HG03520 (cell line): ENCODE results near the gene SEPTIN10.

Source experiments
- ATAC-seq: cut with Tn5 transposase; IDR thresholded peaks from one replicate; pipeline ENCODE4 v1.9.1; 2021; ENCODE audit warnings: mild to moderate bottlenecking, moderate library complexity; ENCODE audit not compliant: unreplicated experiment

The SEPTIN10 gene

GRCh38 chr2:109526442-109526970, 87.3 kb downstream of the SEPTIN10 start:
- no peak for ATAC-seq

GRCh38 chr2:109525836-109526235, 87.9 kb downstream of the SEPTIN10 start:
- ATAC-seq: no peak

DNA sequence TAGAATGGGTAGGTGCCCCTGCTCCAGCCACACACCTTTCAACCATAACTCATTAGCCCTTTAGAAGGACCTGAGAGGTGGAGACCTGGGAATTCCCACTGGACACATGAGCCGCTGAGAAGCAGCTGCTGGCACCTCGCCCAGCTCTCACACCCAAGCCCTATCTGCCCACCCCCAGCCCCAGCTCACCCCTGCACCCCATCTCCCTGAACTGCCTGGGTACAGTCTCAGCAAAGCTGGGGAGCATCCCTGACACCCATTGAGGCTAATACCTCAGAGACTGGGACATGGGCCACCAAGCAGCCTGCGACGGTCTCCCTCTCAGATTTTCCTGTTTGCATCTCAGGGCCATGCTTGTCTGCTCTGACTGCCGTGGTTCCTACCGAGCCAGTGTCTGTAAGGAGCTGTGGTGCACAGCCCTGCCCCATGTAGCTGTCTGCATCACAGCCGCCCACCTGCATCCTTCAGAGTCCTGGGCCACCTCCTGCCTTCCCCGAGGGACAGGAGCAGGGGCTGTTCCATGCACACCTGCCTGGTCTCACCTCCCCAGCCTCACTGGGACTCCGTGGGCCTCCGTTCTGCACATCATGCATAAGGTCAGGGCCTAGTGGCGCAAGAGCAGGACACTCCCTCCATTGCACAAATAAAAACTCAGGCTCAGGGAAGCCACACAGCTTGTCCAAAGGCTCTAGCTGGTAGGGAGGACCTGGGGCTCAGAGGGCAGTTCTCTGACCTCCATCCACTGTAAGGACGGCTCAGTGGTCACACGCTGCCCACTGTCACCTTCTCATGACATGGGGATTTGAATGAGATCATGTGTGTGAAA, 90.0 kb downstream of the SEPTIN10 start:
- ATAC-seq: no peak

- ATAC-seq: no peak
Measured at GRCh38 chr2:109523121-109523520, 90.6 kb downstream of the SEPTIN10 start.

GRCh38 chr2:109522063-109522374, 91.7 kb downstream of the SEPTIN10 start:
- no peak for ATAC-seq

- no peak for ATAC-seq
Measured at GRCh38 chr2:109521233-109522062, 92.3 kb downstream of the SEPTIN10 start.

DNA sequence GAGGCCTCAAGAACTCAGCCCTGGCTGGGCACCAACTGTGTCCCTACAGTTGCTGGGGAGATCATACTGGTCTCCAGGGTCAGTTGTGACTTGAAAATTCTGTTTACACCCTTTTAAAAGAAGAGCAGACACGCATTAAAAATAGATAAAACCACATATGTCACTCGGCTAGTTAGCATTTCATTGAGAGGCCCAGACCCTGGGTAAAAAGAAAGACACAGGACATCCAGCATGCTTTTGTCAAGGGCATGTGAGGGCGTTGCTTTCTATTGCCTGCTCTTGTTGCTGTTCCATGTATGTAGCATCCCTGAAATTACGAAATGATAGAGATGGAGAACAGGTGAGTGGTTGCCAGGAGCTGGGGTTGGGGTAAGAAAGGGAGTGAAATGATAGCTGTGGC, 94.3 kb downstream of the SEPTIN10 start:
- ATAC-seq: no peak

GRCh38 chr2:109517118-109517889, 96.5 kb downstream of the SEPTIN10 start:
- ATAC-seq: no peak

- ATAC-seq: no peak
Measured at GRCh38 chr2:109516445-109517117, 97.2 kb downstream of the SEPTIN10 start.

DNA sequence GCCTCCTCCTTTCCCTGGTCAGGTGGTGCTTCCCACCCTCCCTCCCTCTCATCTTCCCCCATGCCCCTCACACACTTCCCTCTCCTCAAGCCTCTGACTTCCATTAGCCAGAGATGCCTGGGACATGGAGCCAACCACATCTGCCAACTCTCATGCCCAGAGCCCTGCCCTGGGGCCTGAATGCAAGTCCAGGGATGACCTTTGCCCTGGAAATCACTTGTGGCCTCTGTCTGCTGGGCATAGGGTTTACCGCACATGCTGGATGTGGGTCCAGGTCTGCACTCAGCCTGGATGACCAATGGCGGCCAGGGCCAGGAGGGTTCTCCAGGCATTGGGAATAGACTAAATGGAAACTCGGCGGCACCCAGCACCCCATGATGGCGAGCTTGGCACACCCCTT, 98.9 kb downstream of the SEPTIN10 start:
- ATAC-seq: no peak

DNA sequence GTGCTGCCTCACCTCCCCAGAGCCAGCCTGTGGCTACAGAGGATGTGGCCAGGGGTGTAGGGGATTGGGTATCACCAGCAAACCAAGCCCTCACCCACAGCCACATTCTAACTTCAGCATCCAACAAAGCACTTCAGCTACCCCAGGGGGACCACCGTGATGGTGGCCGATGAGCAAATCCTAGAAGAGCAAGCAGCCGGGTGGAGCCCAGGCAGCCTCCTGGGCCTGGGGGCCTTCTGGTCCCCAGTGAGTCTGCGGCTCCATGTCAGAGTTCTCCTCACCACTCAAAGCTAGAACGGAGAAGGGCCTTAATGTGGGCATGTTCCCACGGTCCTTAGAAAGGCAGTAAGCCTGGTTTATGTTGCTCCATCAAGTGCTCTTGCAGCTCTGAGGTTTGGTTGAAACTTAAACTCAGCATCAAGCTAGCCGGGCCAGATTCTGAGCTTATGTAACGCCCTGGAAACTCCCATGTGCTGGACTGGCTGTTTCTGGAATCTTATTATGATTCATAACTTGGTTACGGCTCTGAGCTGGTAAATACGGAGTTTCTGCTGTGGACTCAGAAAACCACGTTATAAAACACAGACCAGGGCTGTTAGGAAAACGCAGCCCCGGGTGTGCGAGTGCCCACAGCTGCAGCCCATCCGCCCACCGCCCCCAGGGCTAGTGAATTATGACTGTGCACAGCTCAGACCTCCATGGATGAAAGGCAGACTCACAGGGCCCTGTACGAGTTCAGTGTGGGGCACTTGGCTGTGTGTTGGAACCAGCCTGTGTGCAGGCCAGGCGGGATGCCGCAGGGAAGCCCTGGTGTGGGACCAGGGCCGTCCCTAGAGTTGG, 99.8 kb downstream of the SEPTIN10 start:
- peak; percentile 65 for ATAC-seq

- no peak for ATAC-seq
Measured at GRCh38 chr2:109513230-109513629, 100.5 kb downstream of the SEPTIN10 start.

DNA sequence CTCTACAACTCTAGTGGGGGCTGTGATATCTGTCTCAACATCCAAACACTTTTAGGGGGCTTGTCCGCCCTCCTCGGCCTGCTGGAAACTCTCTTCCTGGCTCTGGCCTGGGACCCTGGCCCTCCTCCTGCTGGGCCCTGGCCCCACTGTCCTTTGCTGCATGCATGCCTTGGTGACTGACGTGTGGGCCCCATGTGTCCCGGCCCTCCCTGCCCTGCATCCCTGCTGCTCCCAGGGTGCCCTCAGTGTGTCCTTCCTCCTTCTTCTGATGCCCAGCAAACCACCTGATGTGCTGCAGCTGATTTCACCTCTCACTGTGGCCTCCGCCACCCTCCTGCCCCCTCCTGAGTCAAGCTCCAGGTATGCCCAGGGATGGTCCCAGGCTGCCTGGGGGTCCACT, 101.7 kb downstream of the SEPTIN10 start:
- no peak for ATAC-seq

DNA sequence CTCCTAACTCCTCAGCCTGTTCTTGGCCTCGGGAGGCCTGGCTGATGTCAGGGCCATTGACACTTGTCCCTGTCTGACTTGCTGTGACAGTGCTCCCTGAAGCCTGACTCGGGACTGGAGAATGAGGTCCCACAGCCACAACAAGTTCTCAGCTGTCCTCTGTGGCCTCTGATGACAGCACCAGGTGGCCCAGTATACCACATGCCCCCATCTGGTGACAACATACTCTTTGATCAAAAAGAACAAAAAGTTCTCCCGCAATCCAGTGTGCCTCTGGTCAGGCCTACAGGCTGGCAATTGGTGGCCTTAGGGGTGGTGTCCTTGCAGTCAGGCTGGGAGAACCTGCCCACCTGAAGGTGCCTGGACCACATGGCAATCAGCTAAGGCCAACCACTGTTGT, 102.6 kb downstream of the SEPTIN10 start:
- no peak for ATAC-seq

- ATAC-seq: no peak
Measured at GRCh38 chr2:109510136-109511028, 103.4 kb downstream of the SEPTIN10 start.

DNA sequence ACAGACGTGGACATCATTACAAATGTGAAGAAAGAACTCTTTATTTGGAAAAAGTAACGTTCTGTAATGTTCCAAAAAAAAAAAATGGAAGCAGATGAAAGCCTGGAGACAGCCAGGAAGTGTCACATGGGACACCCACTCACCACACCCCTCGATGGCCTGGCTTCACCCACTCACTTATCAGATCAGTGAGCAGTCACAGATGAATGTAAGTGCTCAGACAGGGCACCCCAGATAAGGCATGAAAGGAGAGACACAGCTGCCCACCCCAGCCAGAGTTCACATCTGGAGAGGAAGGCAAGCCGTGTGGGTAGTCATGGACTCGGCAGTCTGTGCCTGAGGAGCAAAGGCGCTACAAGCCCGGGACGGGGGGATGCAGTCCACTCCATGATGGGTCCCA, 105.2 kb downstream of the SEPTIN10 start:
- ATAC-seq: no peak

GRCh38 chr2:109507828-109508227, 105.9 kb downstream of the SEPTIN10 start:
- ATAC-seq: no peak

- no peak for ATAC-seq
Measured at GRCh38 chr2:109507217-109507616, 106.5 kb downstream of the SEPTIN10 start.

DNA sequence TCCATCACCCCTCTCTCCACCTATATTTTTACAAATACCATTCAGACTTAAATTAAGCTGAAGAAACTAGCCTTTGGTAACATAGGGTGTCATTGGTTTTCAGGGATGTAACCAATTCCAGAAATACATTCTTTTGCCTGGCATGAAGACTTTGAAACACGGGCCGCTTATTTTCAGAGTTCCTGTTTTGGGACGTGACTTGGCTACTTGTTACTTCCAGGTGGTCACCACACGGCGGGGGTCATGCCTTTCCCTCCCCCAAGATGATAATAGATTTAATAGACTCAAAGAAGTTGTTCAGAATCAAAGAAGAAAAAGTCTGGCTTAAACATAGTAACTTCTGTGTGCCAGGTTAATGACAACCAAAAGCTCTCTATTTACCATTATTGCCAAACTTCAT, 110.6 kb downstream of the SEPTIN10 start:
- ATAC-seq: no peak
